ENCODE results near the gene CD99. TPM values are rescaled to one million over a fixed set of nuclear protein-coding genes. Genes with fewer than 3 reads are reported as not detected.

Gene CD99
- total and polyA plus RNA-seq, 12 donors = 89.4 to 266 (median 184) TPM

- Histone ChIP-seq H3K9me3 (replicated peaks in 1 of 3) (no peaks in the 10 kb centered on the region), H3K4me3 (no peak overlapping the region), H3K36me3 (replicated peaks in 1 of 2) (no peaks in the 10 kb centered on the region), H3K27ac (no peak overlapping the region), H3K27me3 (no peaks in the 10 kb centered on the region), H3K4me1 (replicated peaks in 1 of 2) (no peaks in the 10 kb centered on the region)
- WGBS, 4 donors = 75 to 77% (median 76%) methylated on average over 6 of the region's 6 CpGs
- intact Hi-C loops (cut with DNase I) = no loop called here
- no peak for DNase-seq
- TF ChIP-seq POLR2A (IDR thresholded peaks at IDR 0.05) (no peak), CTCF (IDR thresholded peaks at IDR 0.05) (no peak)
These were observed 8.4 kb upstream of the CD99 start for GRCh38 chrX:2682565-2683177.

- H3K27me3 ChIP-seq = no peaks in the 10 kb centered on the region
- no peaks in the 10 kb centered on the region for H3K4me1 ChIP-seq (replicated peaks in 1 of 2)
- H3K4me3 ChIP-seq = no peak overlapping the region
- intact Hi-C loops (cut with DNase I) = no loop called here
- TF ChIP-seq POLR2A (IDR thresholded peaks at IDR 0.05) = no peak
- TF ChIP-seq CTCF (IDR thresholded peaks at IDR 0.05) = no peak
- WGBS, 4 donors = 75 to 100% (median 89%) methylated on average over 1 of the region's 1 CpG
- H3K36me3 ChIP-seq (replicated peaks in 1 of 2) = no peaks in the 10 kb centered on the region
- no peaks in the 10 kb centered on the region for H3K9me3 ChIP-seq (replicated peaks in 1 of 3)
- H3K27ac ChIP-seq = no peak overlapping the region
- no peak for DNase-seq
These were observed 6.8 kb upstream of the CD99 start for GRCh38 chrX:2684256-2684655.

- no peak for DNase-seq
- TF ChIP-seq POLR2A (IDR thresholded peaks at IDR 0.05) (no peak), CTCF (IDR thresholded peaks at IDR 0.05) (no peak)
- no peaks in the 10 kb centered on the region for H3K36me3 ChIP-seq (replicated peaks in 1 of 2)
- 69 to 96% (median 85%) methylated on average over 5 of the region's 5 CpGs for WGBS, 4 donors
- H3K4me3 ChIP-seq = no peak overlapping the region
- no peaks in the 10 kb centered on the region for H3K4me1 ChIP-seq (replicated peaks in 1 of 2)
- no peak overlapping the region for H3K27ac ChIP-seq
- no peaks in the 10 kb centered on the region for H3K27me3 ChIP-seq
- no peaks in the 10 kb centered on the region for H3K9me3 ChIP-seq (replicated peaks in 1 of 3)
- intact Hi-C loops (cut with DNase I) = no loop called here
These were observed 5.2 kb upstream of the CD99 start for GRCh38 chrX:2685886-2686285.

- intact Hi-C loops (cut with DNase I) = no loop called here
- Histone ChIP-seq H3K4me3 (peak overlapping the region in 2 of 4 donors; percentile 65 to 94), H3K36me3 (replicated peaks in 1 of 2) (no peaks in the 10 kb centered on the region), H3K9me3 (replicated peaks in 1 of 3) (no peaks in the 10 kb centered on the region), H3K4me1 (replicated peaks in 1 of 2) (peaks cover 4 to 13% of the 10 kb centered on the region in 2 donors), H3K27me3 (no peaks in the 10 kb centered on the region), H3K27ac (no peak overlapping the region)
- 67 to 80% (median 78%) methylated on average over 26 to 37 of the region's 37 CpGs for WGBS, 4 donors
- TF ChIP-seq CTCF (IDR thresholded peaks at IDR 0.05) (no peak), POLR2A (IDR thresholded peaks at IDR 0.05) (no peak)
- no peak for DNase-seq
These were observed 1.1 kb upstream of the CD99 start for GRCh38 chrX:2689773-2690666.

Data from adrenal gland (tissue), 12 donors.